SK-N-MC (cell line): ENCODE measurements around the gene ADAM15.

ENCODE experiments used
- EZH2 ChIP-seq: fragments of 200-600 bp; sonication (generic); IDR thresholded peaks from one replicate; pipeline ENCODE4 v1.6.1; 2017; ENCODE audit warnings: antibody characterized with exemption
- FOXP2 ChIP-seq: optimal IDR thresholded peaks from 2 replicates; pipeline ENCODE3; 2011; ENCODE audit warnings: mild to moderate bottlenecking, moderate library complexity; ENCODE audit not compliant: insufficient read depth; ENCODE audit errors: extremely low read length, control extremely low read depth
- POLR2AphosphoS5 ChIP-seq: IDR thresholded peaks from 2 replicates; pipeline ENCODE4 v1.6.1; 2012; ENCODE audit warnings: mild to moderate bottlenecking, low read depth, low read length, borderline replicate concordance

DNA sequence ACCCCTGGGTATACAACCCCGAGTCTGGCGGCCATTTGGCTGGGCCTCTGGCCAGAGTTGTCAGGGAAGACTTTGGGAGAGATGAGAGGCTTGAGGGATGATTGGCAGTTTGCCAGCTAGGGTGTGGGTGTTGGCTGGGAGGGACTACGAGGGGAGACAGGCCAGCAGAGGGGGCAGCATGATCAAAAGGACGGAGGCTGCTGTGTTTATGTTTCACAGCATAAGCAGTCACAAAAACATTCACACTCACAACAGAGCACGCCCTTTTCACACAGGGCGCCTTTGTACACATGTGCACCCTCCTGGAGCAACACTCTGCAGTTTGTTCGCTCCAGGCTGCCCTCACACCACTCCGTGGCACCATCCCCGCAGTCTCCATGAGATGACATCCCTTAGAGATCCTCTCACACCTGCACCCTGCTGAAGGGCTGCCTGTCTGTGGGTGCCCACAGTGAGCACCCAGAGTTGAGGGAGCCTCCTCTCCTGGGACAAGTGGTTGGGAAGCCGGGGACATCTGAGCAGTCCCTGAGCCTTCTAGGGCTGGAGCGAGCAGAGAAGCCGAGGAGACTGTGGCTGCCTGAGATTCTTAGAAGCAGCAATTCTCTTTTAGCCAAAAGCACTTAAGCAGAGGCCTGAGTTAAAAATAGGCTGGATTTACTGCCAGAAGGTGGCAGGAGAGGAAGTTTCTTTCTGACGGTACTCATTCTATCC lies 43.0 kb downstream of the ADAM15 start:
- TF ChIP-seq POLR2AphosphoS5 (no peak), EZH2 (no peak), FOXP2 (no peak)
